GM18520 (cell line): Measurements from ENCODE around the gene LRAT.

Source experiments
- ATAC-seq: cut with Tn5 transposase; IDR thresholded peaks from one replicate; pipeline ENCODE4 v1.9.1; 2021; ENCODE audit not compliant: unreplicated experiment

Gene LRAT

DNA sequence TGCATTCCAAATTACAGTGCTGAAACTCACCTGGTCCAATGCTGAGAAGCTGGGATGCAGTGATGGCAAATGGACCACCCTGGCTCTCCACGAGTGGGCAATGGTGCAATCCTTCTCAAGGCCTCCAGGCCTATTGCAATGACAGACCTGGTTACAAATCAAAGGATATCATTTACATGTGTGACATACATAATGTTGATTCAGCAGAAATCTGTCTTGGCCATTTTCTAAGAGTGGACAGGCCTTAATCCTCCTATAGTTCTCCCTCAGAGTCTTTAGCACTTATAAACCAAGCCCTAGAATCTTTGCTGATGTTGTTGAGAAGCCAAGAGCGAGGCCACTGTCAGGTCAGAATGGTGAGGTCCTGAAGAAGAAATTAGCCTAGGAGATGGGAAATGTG, 17.1 kb downstream of the LRAT start:
- ATAC-seq = no peak

DNA sequence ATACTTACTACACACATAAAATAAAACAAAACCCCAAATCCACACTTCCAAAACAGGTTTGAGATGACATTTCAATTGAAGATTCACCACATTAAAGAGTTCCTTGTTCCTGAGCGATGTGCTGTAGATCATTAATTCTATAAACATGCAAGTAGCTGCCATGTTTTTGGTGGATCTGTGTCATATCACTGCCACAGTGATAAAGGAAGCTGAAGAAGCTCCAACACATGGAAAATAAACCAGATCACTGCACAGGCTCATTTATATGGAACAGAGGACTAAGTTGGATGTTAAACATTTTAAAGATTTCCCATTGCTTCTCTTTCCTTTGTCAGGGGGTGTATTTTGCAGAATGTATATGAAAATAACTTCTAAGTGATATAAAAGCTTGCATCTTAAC, 34.5 kb downstream of the LRAT start:
- no peak for ATAC-seq

DNA sequence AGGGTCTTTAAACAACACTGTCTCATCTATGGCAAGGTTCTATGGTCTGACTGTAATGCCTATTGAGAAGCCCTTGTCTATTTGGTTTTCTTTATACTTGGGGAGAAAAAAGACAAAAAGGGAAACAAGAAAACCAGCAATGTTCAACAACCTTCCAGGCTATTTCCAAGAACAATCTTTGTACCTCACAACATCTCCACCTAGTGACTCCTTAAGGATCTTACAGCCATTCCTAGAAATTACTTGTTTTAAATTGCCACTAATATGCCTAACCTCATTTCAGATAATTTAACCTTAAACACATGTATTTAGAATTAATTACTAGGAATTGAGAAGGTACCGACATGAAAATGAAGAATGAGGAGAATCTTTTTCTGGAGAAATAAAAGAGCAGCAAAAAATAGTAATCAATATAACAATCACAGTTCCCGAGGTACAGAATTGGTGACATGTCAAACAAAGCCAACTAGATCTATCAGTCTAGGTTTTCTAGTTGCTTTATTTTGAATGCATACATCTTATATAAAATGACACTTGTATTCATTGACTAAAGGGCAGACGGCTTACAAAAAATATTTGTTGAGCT, 35.7 kb downstream of the LRAT start:
- no peak for ATAC-seq

DNA sequence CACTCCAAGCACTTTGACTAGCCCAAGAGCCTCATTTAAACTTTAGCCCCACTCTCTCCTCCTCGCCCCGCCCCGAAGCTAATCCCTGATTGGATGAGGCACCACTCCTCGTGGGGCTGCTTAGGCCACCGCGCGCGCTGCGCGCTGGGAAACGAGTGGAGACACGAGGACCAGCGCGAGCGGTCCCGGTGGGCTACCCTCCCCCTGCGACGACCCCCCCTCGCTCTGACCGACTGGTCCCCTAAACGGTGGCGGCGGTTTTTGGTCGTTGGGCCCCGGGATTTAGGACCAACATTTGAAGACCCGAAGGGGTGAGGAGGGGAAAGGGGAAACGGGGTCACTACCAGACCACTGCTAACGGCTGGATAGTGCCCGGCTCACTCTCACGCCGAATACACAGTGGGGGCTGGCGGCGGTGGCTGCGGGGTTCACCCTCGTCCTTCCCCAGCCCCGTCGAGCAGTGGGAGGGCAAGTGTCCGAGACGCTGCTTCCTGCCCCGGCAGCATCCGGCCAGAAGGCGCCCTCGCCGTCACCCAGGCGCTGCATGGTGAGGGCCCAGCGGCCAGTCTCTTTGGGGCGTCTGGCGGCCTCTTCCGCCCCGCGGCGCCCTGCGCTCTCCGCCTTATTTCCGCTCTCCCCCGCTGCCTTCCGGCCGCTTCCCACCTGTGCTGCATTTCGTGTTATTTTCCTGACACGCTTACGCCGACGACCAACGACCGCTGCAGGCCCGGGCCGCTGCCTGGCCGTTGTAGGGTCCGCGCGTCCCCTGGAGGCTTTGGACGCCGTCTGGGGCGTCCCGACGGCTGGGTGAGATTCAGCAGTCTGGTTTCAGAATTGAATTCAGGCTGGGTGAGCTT, 37.6 kb downstream of the LRAT start, which contains the start of gene RBM46:
Gene RBM46, plus strand, starts transcription at position 147 of the 857 bp plus-strand sequence. CDS start 15,481 bp downstream, outside the sequence.
- no peak for ATAC-seq

DNA sequence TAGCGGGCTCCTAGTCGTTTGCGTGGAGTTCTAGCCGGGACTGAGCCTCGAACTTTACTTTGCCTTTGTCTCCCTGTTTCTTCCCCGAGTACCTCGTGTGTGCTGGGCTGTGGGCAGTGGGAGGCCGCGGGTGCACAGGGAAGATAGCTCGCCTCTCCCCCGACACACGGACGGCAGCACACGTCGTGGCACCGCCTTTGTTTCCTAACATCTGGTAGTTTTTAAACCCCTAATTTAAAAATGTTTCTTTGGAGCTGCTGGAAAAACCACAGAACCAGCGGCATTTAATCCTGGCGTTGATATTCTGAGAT, 38.1 kb downstream of the LRAT start:
- ATAC-seq = no peak
